Activated CD8-positive, alpha-beta T cell treated with anti-CD3 and anti-CD28 coated beads, Interleukin-2, amount 10 ng/mL, durations not matched to agents 7 days and 5 days (primary cell): ENCODE measurements around the gene SEBOX. TPM values are rescaled to one million over a fixed set of nuclear protein-coding genes. Genes with fewer than 3 reads are reported as not detected.

ENCODE experiments used
- ATAC-seq: fragments of 150-1000 bp; cut with Tn5 transposase; one replicate; pipeline ENCODE4 v1.10.0; 2021; ENCODE audit warnings: moderate library complexity
- CTCF ChIA-PET: fragments of 350-600 bp; sonication (Branson Sonifier 250); formaldehyde crosslinking; loops from one replicate; lab custom pipeline; 2021; ENCODE audit warnings: antibody characterized with exemption; lab: Charles Lee
- POLR2A ChIA-PET: fragments of 350-600 bp; sonication (Branson Sonifier 250); formaldehyde crosslinking; loops from one replicate; lab custom pipeline; 2021; ENCODE audit warnings: antibody characterized with exemption; lab: Charles Lee
- DNase-seq: peaks from one replicate; pipeline ENCODE4 v3.0.0-alpha.2; 2020
- H3K27ac Mint-ChIP-seq: one replicate; pipeline ENCODE4 v1.8.0; 2021; ENCODE audit warnings: mild to moderate bottlenecking, mixed read lengths
- H3K27me3 Mint-ChIP-seq: one replicate; pipeline ENCODE4 v1.8.0; 2021; ENCODE audit warnings: low read depth, mixed read lengths
- H3K36me3 Mint-ChIP-seq: one replicate; pipeline ENCODE4 v1.8.0; 2021; ENCODE audit warnings: low read depth, mixed read lengths
- H3K4me1 Mint-ChIP-seq: one replicate; pipeline ENCODE4 v1.8.0; 2021; ENCODE audit warnings: low read depth, mixed read lengths
- H3K4me3 Mint-ChIP-seq: one replicate; pipeline ENCODE4 v1.8.0; 2021; ENCODE audit warnings: mild to moderate bottlenecking, mixed read lengths
- H3K9me3 Mint-ChIP-seq: one replicate; pipeline ENCODE4 v1.8.0; 2022; ENCODE audit warnings: mixed read lengths; ENCODE audit not compliant: insufficient read depth
- total RNA-seq, 2 experiments: library from RNA; stranded (reverse); gene quantifications; one replicate each; pipeline ENCODE4 v1.2.3, GENCODE V29; 2021

SEBOX gene
- total RNA-seq, 2 experiments from 2014 or later, result not detected

- Mint-ChIP-seq H3K36me3 (peaks cover 7% of the 10 kb centered on the region), H3K9me3 (no peaks in the 10 kb centered on the region), H3K4me1 (peaks cover 23% of the 10 kb centered on the region), H3K4me3 (no peak overlapping the region), H3K27me3 (peaks cover 6% of the 10 kb centered on the region), H3K27ac (no peak overlapping the region)
- DNase-seq, result no peak
- POLR2A ChIA-PET, result interaction anchor here (2.2 kb wide), 1 partner anchor 44 kb away, joined by 6 read pairs; the partner anchor contains the start of genes IFT20 and TNFAIP1
- ATAC-seq, result no peak
- CTCF ChIA-PET, result interaction anchor here (2.5 kb wide), 1 partner anchor 37 kb away, joined by 7 read pairs; no protein-coding TSS in a partner anchor
Observed at GRCh38 chr17:28379814-28380801, 15.1 kb upstream of the SEBOX start.

GRCh38 chr17:28372945-28373274 is 7.9 kb upstream of the SEBOX start:
- ChIA-PET CTCF (no interaction called here), POLR2A (interaction anchor here (3.0 to 7.4 kb wide), 2 partner anchors 11 to 16 kb away, joined by 20 to 45 read pairs; partner anchors contain the start of gene POLDIP2)
- DNase-seq (no peak), ATAC-seq (no peak)
- peak overlapping the region; percentile 52 for H3K27ac Mint-ChIP-seq
- peaks cover 4% of the 10 kb centered on the region for H3K36me3 Mint-ChIP-seq
- no peaks in the 10 kb centered on the region for H3K9me3 Mint-ChIP-seq
- H3K4me3 Mint-ChIP-seq, result peak overlapping the region; percentile 75
- H3K4me1 Mint-ChIP-seq, result peaks cover 21% of the 10 kb centered on the region
- H3K27me3 Mint-ChIP-seq, result no peaks in the 10 kb centered on the region

- H3K36me3 Mint-ChIP-seq, result peaks cover 4% of the 10 kb centered on the region
- ChIA-PET CTCF (no interaction called here), POLR2A (interaction anchor here (1.2 to 7.4 kb wide), 3 partner anchors 12 to 60 kb away, joined by 3 to 45 read pairs (median 20); partner anchors contain the start of gene POLDIP2)
- peak overlapping the region; percentile 75 for H3K4me3 Mint-ChIP-seq
- DNase-seq, result no peak
- peaks cover 21% of the 10 kb centered on the region for H3K4me1 Mint-ChIP-seq
- no peaks in the 10 kb centered on the region for H3K9me3 Mint-ChIP-seq
- H3K27me3 Mint-ChIP-seq, result no peaks in the 10 kb centered on the region
- peak overlapping the region; percentile 52 for H3K27ac Mint-ChIP-seq
- no peak for ATAC-seq
Observed at GRCh38 chr17:28372203-28372944, 7.4 kb upstream of the SEBOX start.

- Mint-ChIP-seq H3K4me1 (peaks cover 21% of the 10 kb centered on the region), H3K27ac (peak within 1 kb of the TSS; percentile 85), H3K9me3 (no peaks in the 10 kb centered on the region), H3K27me3 (no peaks in the 10 kb centered on the region), H3K36me3 (peaks cover 4% of the 10 kb centered on the region), H3K4me3 (peak within 1 kb of the TSS; percentile 87)
- ATAC-seq, result peak; percentile 94
- DNase-seq, result peak; percentile 93
- CTCF ChIA-PET, result interaction anchor here (1.7 kb wide), 1 partner anchor 177 kb away, joined by 4 read pairs; no protein-coding TSS in a partner anchor
- POLR2A ChIA-PET, result interaction anchor here (1.2 to 7.4 kb wide), 3 partner anchors 13 to 59 kb away, joined by 3 to 45 read pairs (median 20); partner anchors contain the start of gene POLDIP2
Observed at GRCh38 chr17:28371245-28372202, 6.5 kb upstream of the SEBOX start, which contains the start of gene SARM1. SARM1 (plus strand) TSS chr17:28371694; CDS start chr17:28372033, 339 bp downstream.

GRCh38 chr17:28370744-28371103 is 5.7 kb upstream of the SEBOX start:
- ATAC-seq (no peak), DNase-seq (no peak)
- ChIA-PET CTCF (interaction anchor here (0.6 to 1.7 kb wide), 3 partner anchors 13 to 178 kb away, joined by 3 to 4 read pairs (median 4); no protein-coding TSS in a partner anchor), POLR2A (interaction anchor here (1.7 to 7.4 kb wide), 2 partner anchors 13 to 35 kb away, joined by 5 to 45 read pairs; partner anchors contain the start of genes IFT20, POLDIP2 and TNFAIP1)
- Mint-ChIP-seq H3K4me3 (peak overlapping the region; percentile 87), H3K9me3 (no peaks in the 10 kb centered on the region), H3K36me3 (peaks cover 4% of the 10 kb centered on the region), H3K27ac (no peak overlapping the region), H3K27me3 (no peaks in the 10 kb centered on the region), H3K4me1 (peaks cover 21% of the 10 kb centered on the region)

GRCh38 chr17:28370035-28370743 is 5.2 kb upstream of the SEBOX start, which contains the start of gene VTN:
VTN (minus strand) TSS chr17:28370307; CDS start chr17:28370203, 104 bp downstream.
- POLR2A ChIA-PET, result interaction anchor here (1.7 to 7.4 kb wide), 2 partner anchors 13 to 34 kb away, joined by 5 to 45 read pairs; partner anchors contain the start of genes IFT20, POLDIP2 and TNFAIP1
- no peaks in the 10 kb centered on the region for H3K27me3 Mint-ChIP-seq

GRCh38 chr17:28369684-28370034 is 4.7 kb upstream of the SEBOX start:
- ATAC-seq, result no peak
- H3K36me3 Mint-ChIP-seq, result peaks cover 4% of the 10 kb centered on the region
- CTCF ChIA-PET, result interaction anchor here (1.2 to 1.7 kb wide), 2 partner anchors 14 to 179 kb away, joined by 4 read pairs; no protein-coding TSS in a partner anchor
- no peaks in the 10 kb centered on the region for H3K27me3 Mint-ChIP-seq
- peaks cover 21% of the 10 kb centered on the region for H3K4me1 Mint-ChIP-seq
- H3K9me3 Mint-ChIP-seq, result no peaks in the 10 kb centered on the region
- H3K27ac Mint-ChIP-seq, result no peak overlapping the region
- POLR2A ChIA-PET, result interaction anchor here (1.7 to 7.4 kb wide), 2 partner anchors 12 to 34 kb away, joined by 5 to 45 read pairs; partner anchors contain the start of genes IFT20, POLDIP2 and TNFAIP1
- no peak for DNase-seq
- no peak overlapping the region for H3K4me3 Mint-ChIP-seq

More at GRCh38 chr17:28370035-28370743, 5.2 kb upstream of the SEBOX start, which contains the start of gene VTN:
- peak within 1 kb of the TSS; percentile 87 for H3K4me3 Mint-ChIP-seq
- no peak for ATAC-seq
- peaks cover 21% of the 10 kb centered on the region for H3K4me1 Mint-ChIP-seq
- H3K27ac Mint-ChIP-seq, result peak within 1 kb of the TSS; percentile 85
- CTCF ChIA-PET, result interaction anchor here (0.6 to 1.7 kb wide), 3 partner anchors 14 to 179 kb away, joined by 3 to 4 read pairs (median 4); no protein-coding TSS in a partner anchor
- H3K36me3 Mint-ChIP-seq, result peaks cover 4% of the 10 kb centered on the region
- no peaks in the 10 kb centered on the region for H3K9me3 Mint-ChIP-seq
- DNase-seq, result no peak

GRCh38 chr17:28368915-28369683 is 4.1 kb upstream of the SEBOX start:
- ChIA-PET CTCF (interaction anchor here (1.5 kb wide), 1 partner anchor 10 kb away, joined by 6 read pairs; no protein-coding TSS in a partner anchor), POLR2A (interaction anchor here (1.7 to 7.4 kb wide), 2 partner anchors 12 to 33 kb away, joined by 5 to 45 read pairs; partner anchors contain the start of genes IFT20, POLDIP2 and TNFAIP1)
- no peak overlapping the region for H3K4me3 Mint-ChIP-seq
- peaks cover 4% of the 10 kb centered on the region for H3K36me3 Mint-ChIP-seq
- no peaks in the 10 kb centered on the region for H3K9me3 Mint-ChIP-seq
- no peak for ATAC-seq
- H3K27me3 Mint-ChIP-seq, result no peaks in the 10 kb centered on the region
- no peak overlapping the region for H3K27ac Mint-ChIP-seq
- no peak for DNase-seq
- peaks cover 21% of the 10 kb centered on the region for H3K4me1 Mint-ChIP-seq

GRCh38 chr17:28368306-28368831 is 3.4 kb upstream of the SEBOX start:
- Mint-ChIP-seq H3K27me3 (no peaks in the 10 kb centered on the region), H3K4me3 (no peak overlapping the region), H3K36me3 (peaks cover under 1% of the 10 kb centered on the region), H3K27ac (no peak overlapping the region), H3K9me3 (no peaks in the 10 kb centered on the region), H3K4me1 (peaks cover 17% of the 10 kb centered on the region)
- CTCF ChIA-PET, result interaction anchor here (1.5 kb wide), 1 partner anchor 10 kb away, joined by 6 read pairs; no protein-coding TSS in a partner anchor
- ATAC-seq (no peak), DNase-seq (no peak)
- POLR2A ChIA-PET, result interaction anchor here (7.4 kb wide), 1 partner anchor 11 kb away, joined by 45 read pairs; the partner anchor contains the start of gene POLDIP2
